Measurements from ENCODE around the gene ADGRV1.
A peak's percentile ranks its signal among the peaks of the same experiment; 100 is the strongest.

The ADGRV1 gene

GRCh38 chr5:91092859-91093783 lies 534.5 kb downstream of the ADGRV1 start:
- DNase-seq: no peak

DNA sequence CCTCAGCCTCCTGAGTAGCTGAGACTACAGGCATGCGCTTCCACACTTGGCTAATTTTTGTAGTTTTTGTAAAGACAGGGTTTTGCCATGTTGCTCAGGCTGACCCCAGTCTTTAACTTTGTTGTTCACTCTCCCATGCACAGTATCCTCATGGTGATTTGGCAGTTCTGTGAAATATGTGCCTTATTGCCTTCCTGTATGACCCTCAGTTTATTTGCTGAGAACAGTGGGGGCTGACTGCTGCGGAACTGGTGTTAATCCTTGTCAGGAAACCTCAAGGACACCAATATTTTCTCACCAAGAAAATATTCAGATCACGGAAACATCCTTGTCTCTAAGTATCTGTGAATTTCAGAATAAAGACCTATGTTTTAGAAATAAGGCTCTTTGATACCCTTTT lies 536.7 kb downstream of the ADGRV1 start:
- no peak for DNase-seq

GRCh38 chr5:91095786-91096385 lies 537.3 kb downstream of the ADGRV1 start:
- no peak for DNase-seq

- no peak for DNase-seq
These were observed 539.9 kb downstream of the ADGRV1 start for GRCh38 chr5:91098541-91098940.

DNA sequence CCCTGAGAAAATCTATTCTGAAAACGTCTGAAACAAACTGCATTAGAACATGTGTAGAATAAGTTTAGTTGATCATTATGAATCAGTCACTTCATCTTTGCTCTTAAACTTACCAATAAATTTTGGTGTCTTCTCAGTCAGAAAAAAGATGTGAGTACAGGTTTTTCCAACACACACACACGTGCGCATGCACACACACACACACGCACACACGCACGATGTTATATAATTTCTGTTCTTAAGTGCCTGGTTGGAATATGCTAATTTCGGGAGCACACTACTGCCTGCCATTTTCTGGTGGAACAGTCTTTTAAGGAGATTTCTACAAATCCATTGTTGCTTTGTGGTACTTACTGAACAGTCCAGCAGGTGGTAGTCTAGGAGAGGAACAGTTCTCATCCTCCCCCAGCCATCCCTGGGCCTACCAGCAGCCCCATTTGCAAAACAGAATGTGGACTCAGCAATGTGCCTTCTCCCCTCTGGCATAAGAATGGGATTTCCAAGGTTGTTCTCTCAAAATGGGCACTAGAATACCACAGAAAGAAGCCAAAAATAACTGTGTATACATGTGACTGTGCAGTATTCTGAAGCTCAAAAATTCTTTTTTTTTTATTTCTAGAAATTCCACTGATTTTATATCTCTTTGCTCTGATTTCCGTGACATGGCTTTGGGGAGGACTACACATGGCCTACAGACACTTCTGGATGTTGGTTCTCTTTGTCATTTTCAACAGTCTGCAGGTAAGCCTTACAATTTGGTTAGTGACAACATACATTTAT lies 543.2 kb downstream of the ADGRV1 start:
- peak; percentile 6 to 8 for DNase-seq

GRCh38 chr5:91103353-91104061 lies 544.9 kb downstream of the ADGRV1 start:
- no peak for DNase-seq

- no peak for DNase-seq
These were observed 545.5 kb downstream of the ADGRV1 start for GRCh38 chr5:91104062-91104448.

GRCh38 chr5:91106842-91107511 lies 548.4 kb downstream of the ADGRV1 start:
- no peak for DNase-seq

GRCh38 chr5:91109634-91110033 lies 551.0 kb downstream of the ADGRV1 start:
- DNase-seq: no peak

GRCh38 chr5:91110686-91111085 lies 552.1 kb downstream of the ADGRV1 start:
- DNase-seq: no peak

DNA sequence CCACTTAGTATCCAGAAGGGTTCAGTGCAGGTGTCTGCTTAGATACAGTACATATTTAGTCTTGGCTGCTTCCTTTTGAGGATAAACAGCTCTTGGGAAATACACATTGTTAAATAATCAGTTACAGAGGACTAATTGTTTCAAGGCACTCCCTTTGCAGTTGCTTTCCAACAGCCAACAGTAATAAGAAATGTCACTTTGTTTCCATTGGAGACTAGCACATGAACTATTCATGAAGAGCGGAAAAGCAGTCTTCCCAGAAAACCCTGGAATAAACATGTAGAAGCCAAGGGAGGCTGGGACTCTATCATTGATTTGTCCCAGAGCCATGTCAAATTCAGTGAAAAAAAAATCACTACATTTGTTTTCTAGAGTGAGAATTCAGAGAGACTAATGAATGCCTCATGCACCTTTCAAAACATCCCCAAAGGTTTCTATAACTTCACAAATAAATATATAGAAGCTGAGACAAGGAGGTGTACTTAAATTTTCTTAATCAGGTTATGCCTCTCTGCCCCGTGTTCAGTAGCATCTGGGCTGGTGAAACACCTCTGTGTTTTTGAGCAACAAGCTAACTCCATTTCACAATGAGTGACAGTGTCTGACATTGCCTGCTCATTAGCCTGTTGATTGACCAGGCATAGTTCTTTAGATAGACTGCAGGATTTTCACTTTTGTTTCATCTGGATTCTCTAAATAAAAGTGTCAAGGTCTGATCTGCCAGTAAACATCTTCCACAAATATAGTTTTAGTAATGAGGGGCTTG lies 553.1 kb downstream of the ADGRV1 start:
- DNase-seq: no peak

GRCh38 chr5:91114658-91115057 lies 556.1 kb downstream of the ADGRV1 start:
- DNase-seq: no peak

GRCh38 chr5:91118354-91118753 lies 559.8 kb downstream of the ADGRV1 start:
- DNase-seq: no peak

- DNase-seq: no peak
These were observed 560.2 kb downstream of the ADGRV1 start for GRCh38 chr5:91118796-91119195.

DNA sequence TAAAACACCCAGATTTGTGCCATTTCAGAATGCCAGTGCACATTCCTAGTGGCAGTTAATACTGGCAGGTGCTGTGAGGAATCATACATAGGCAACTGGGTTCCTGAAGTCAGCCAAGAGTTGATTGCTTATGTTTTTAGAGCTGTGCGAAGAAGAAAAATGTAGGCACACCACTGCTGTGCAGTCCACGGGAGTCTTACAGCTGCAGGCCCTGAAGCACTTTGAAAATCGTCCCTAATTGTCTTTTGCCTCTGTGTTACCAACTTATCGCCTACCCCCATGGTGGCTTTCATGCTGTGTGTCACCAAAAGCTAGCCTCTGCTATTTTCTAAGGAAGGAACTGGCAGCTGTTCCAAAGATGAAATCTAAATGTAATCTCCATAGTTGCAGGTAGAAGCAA lies 560.6 kb downstream of the ADGRV1 start:
- DNase-seq: no peak

DNA sequence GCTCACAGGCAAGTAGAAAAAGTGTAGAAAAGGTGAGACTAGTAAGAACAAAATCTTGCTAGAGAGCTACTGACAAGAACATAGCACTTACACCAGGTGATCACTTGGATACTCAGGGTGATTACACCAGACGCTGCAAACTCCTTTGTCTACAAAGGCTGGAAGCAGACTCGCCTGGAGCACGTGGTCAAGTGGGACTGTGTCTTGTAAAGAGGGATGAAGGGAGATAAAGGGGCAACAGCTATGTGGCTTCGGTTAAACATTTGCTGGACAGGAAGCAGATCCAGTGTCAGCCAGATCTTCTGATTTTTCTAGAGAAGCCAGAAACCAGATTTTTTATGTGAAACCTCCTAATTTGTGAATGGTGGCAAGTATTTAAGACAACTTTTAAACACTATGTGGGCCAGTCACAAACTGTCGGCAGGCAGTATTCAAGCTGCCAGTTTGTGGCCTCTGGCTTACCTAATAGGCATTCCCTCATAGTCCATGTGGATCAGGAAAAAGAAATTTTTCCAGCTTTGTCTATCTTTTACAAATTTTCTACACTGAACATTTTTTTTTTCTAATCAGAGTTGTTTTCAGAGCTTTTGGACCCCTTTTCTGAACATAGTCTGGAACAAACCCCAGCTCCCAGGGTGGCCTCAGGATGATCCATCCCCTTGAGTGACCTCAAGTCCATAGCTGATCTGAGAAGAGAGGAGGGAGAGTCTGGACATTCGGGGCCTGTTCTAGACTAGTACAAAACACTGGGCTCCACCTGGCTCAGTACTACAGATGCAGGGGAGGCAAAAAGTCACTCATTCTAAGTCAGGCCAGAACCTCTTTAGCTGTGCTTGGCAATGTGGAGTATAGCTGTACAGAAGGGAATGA lies 561.6 kb downstream of the ADGRV1 start:
- no peak for DNase-seq

GRCh38 chr5:91121347-91121993 lies 562.9 kb downstream of the ADGRV1 start:
- DNase-seq: no peak

GRCh38 chr5:91122651-91123050 lies 564.1 kb downstream of the ADGRV1 start:
- no peak for DNase-seq

DNA sequence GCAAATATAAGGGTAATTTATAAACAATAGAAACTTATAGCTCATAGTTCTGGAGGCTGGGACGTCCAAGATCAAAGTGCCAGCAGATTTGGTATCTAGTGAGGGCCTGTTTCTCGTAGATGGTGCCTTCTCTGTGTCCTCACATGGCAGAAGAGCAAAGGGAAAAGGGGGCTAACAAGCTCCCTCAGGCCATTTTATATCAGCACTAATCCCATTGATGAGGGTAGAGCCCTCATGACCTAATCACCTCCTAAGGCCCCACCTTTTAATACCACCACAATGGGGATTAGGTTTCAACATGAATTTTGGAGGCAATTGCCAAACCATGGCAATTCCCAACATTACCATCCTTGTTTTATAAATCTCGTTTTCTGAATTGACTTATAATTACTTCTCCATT lies 564.7 kb downstream of the ADGRV1 start:
- DNase-seq: no peak

DNA sequence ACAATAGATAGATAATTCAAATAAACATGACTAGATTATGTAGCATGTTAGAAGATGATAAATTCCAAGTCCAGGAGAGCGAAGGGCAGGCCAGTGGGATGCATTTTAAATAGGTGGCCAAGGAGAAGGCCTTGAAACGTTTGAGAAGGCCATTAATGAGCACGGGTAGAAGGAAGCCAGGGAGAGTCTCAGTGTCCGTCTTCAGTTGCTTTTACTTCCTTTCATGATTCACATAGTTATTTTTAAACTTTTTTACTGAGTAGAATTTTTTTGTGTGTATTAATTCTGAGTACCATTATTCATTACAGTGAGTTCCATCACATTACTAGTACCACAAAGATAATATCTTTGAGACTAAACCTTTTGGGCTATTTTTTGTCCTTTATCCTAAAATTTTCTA lies 565.3 kb downstream of the ADGRV1 start:
- no peak for DNase-seq

All from NCI-H187 (cell line).